ELR (cell line): ENCODE measurements around the gene ENO4.

ENCODE experiments used
- DNase-seq: peaks from one replicate; pipeline ENCODE4 v3.0.0-alpha.2; 2015; ENCODE audit warnings: low read depth

ENO4 gene, protein sequence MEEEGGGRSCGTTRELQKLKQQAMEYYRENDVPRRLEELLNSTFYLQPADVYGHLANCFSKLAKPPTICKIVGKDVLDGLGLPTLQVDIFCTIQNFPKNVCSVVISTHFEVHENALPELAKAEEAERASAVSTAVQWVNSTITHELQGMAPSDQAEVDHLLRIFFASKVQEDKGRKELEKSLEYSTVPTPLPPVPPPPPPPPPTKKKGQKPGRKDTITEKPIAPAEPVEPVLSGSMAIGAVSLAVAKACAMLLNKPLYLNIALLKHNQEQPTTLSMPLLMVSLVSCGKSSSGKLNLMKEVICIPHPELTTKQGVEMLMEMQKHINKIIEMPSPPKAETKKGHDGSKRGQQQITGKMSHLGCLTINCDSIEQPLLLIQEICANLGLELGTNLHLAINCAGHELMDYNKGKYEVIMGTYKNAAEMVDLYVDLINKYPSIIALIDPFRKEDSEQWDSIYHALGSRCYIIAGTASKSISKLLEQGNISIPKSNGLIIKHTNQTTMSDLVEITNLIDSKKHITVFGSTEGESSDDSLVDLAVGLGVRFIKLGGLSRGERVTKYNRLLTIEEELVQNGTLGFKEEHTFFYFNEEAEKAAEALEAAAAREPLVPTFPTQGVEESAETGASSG

DNA sequence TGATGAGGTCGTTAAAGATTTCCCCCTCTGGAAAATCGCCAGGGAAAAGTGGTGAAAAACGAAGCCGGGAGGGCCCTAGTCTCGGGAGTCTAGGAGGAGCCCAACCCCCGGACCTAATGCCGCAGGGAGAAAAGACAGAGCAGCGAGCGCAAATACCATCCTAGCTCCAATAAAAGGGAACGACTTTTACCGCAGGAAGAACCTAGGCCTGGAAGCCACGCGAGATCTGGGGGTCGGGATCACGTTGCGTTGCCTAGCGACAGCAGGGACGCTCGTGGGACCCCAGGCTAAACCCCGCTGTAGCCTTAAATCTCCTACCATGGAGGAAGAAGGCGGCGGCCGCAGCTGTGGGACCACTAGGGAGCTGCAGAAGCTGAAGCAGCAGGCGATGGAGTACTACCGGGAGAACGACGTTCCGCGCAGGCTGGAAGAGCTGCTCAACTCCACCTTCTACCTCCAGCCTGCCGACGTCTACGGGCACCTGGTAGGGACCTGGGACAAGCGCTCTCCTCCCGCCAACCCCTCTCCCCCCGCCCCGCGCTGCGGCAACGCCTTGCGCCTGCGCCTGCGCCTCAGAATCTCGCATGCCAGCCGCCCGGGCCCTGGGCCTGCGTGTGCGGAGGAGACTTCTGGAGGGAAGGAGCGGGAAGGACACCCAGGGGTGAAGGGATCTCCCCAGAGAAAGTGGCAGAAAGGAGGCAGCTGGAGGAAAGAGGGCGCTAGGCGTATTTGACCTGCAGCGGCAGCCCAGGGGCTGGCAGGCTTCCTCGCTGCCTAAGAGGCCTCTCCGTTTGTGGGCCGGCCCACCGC, at the start of gene ENO4:
TSS of gene ENO4 (plus strand) at position 252 of the 810 bp plus-strand sequence. CDS start at position 320, 68 bp downstream.
- peak; percentile 74 for DNase-seq

DNA sequence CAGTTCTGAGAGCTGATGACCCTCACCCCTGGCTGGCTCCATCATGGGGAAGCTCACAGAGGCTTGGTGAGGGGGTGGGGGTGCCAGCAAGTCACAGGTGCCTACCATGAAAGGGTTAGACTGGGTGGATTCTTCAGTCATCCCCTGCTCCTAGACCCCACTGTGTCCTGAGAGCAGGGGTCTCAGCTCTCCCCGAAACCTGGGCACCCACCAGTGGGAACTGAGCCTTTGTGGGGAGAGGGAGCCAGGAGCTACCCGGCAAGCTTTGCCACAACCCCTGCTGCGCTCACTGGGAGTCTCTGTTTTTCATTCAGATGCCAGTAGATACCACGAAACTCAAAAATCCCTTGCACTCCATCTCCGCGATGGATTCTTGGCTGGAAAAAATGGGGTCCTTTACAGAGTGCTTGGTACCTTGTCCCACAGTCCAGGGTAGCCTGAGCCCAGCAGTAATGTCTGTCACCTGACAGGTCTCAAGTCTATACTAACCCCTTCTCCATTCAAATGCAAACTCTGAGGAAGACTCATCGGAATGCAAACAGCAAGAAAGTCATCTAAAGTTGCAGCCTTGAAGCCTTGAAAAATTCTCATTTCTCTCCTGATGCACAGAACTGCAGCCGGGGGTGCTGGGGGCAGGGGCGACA, 48.9 kb upstream of the ENO4 start:
- DNase-seq, result no peak

DNA sequence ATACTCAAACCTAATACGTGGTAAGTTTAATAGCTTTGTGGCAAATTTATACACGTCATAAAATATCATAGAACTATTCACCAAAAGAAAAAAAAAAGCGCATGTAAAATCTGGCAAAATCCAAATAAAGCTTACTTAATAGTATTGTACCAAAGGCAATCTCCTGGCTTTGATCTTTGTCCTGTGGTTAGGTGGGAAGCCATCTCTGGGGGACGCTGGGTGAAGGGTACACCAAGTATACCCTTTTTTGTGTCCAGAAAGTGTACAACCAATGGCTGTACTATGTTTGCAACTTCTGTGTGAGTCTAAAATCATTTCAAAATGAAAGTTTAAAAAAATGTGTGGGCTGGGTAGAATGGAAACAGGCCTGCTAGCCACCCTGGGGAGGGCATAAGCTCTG, 47.6 kb upstream of the ENO4 start:
- DNase-seq, result no peak

DNA sequence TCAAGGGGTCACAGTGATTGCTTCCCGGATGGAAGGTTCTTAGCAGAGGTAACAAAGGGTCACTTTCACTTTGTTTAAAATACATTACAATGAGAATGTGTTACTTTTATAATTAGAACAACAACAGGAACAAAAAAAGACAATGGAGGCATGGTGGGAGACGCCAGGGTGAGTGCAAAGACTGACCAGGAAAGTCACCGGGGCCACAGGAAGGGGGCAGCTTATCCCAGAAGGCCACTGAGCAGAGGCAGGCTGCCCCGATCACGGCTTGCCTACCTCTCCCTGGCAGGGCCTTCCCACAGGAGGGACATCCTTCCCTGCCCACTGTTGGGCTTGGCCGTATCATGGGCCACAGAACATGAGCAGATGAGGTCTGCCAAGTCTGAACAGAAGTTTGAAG, 46.8 kb upstream of the ENO4 start:
- DNase-seq, result no peak

DNA sequence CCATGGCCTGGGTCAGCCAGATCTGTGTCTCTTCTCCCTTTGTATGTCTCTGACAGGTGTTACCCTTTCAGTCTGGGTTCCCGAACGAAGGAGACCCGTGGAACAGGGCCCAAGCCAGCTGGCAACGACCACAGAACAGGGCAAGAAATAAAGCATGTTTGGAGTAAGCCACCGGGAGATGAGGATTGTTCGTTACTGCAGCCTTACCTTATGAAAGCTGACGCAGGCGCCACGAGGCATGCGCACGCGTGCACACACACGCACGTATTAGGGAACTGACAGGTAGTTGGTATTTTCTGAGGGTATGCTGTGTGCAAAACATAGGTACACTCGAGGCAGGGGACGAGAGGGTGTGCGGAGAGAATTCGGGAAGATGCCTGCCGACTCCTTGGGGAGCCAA, 46.4 kb upstream of the ENO4 start:
- DNase-seq, result no peak

DNA sequence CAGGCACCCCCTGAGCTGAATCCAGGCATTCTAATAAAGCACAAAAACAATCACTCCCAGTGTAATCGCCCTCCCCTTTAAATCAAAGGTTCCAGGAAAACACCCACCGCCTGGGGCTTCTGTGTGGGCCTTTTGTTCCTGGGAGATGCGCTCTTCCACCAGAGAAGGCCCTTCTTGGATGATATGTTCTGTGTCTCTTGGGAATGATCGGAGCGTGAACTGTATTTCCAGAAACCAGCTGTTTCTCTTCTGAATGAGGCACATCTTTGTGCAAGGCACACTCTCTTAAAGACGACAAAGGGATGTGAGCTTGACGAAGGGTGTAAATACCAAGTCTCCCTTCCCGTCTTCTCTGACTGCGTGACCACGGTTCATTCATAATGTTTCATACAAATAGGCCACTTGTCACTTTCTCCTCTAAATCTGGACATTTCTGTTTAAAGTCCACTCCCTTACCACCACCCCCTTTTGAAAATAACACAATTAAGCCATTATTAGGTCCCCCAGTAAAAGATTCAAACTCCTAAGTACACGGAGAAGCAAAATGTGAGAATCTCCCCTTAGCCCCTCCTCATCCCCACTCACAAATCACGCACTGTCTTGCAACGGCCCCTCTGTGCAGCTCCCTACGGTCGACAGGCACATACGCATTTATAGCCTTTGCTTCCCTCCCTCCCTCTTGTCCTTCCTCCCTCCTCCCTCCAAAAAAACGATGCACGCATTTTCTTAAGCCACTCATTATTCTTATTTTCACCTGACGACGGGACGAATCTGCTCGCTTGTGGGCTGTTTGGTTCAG, 45.6 kb upstream of the ENO4 start:
- no peak for DNase-seq

DNA sequence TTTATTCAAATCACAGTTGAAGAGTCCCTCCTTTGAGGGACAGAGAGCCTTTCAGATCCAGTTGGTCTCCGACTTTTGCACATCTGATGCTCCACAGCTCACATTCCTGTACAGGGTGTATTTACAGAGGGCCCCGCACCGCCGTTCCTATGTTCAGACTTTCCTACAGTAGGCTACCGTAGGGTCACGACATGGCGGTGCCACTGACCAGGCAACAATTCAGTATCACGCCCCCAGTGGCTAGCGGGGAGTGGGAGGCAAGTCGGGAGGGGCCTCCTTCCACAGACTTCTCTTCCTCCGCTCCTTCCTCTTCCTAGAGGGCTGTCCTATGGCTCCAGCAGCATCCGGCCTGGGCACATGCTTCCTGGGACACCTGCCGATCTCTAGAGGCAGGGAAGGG, 40.6 kb upstream of the ENO4 start:
- DNase-seq, result no peak

DNA sequence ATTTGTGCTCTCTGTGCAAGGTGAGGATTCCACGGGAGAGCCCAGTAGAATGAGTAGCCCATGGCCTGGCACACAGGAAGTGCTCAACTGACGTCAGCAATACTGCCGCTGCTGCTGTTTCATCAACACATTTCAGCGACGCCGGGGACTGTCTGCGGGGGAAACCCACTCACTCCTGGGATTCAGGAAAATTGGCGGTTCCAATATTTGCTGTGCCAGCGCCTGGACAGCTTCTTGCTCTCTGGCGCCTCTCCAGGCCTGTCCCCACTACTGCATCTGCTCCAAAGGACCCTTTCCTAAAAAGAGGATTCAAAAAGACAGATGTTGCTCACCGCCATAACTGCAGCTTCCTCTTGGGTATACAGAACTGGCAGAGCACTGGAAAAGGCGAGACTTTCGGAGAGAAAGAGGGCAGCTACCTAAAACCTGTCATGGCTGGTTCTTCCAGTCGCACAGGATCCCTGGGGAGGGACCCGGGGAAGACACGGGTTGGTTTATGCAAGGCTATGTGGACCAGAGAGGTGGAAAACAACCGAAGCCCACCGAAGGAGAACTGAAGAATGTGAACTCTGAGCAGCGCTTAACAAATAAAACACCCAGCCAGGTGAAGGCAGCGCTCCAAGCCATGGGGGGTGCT, 39.7 kb upstream of the ENO4 start:
- DNase-seq, result peak; percentile 15

DNA sequence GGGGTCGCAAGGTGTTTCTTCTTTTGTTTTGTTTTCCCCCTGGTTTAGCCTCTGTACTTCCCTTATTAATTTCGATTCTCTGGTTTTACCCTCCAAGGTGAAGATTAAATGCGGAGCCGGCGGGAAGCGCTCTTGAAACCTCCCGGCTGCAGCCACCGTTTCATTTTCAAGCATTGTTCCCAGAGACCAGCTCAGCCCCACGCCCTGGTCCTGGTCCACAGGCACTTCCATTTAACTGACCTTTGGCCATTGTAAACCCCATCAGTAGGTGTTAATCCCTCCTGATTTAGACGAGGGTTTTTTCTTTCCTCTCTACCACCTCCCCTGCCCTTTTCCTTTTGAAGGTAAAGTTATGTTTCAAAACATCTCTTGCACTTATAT, 39.2 kb upstream of the ENO4 start:
- DNase-seq, result no peak

DNA sequence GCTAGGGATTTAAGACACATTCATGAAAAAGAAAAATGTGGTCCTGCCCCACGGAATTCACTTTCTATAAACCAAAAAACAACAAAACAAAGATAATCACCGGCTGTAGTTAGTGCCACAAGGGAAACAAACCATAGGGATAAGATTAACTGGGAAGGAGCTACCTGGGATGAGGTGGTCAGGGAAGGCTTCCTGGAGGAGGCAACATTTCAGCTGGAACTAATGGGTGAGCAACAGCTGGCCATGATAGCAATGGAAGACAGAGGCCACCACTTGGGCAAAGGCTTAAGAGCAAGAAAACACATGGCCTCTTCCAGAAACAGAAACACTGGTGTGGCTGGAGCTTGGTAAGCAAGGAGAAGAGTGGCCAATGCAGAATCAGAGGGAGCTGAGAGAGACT, 38.4 kb upstream of the ENO4 start:
- DNase-seq, result no peak

DNA sequence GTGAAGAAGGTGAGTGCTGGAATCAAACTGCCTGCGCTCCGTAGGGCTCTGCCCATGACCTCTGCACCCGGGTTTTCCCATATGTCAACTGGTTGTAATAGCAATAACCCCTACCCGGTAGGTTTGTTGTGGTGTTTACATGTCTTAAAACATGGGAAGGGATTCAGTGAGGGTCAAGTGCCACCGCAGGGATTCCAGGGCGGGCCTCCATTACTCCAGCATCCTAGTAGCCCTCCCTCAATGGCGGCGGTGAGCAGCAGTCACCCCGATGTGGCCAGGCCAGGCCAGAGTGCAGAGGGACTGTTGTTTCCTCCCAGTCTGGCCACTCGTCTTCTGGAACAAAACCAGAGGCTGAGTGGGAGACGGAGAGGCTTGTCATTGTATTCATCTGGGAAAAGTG, 37.6 kb upstream of the ENO4 start:
- no peak for DNase-seq

DNA sequence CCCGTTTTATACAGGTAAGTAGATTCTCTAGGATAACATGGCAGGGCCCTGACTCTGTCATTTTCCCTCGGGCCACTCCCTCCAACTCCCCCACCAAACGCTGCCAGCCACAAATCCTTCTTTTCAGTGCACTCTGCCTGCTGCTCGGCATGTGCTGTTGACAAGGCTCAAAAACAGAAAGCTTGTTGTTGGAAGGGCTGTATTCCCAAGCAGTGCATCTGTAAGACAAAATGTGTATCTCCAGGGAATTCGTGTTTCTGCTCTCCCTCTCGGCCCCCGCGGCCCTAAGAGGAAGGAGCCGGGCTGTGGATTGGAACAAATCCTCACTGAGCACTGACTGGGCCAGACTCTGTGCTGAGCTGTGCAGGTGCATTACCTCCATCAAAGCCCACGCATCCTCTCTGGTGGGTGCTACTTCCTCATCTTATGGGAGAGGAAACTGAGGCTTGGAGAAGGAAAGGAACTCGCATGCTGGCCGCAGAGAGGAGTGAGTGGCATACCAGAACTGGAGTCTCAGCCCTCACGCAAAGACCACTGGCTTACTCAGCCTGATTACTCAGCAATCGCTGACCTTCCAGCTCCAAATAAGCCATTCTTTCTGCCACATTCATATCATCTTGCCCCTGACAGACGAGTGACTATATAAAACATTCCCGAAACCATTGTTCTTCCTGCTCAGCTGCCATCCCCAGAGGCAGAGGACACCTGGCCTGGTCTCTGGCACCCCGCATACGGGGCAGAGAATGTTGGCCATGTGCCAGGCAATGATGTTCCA, 33.5 kb upstream of the ENO4 start:
- peak; percentile 71 for DNase-seq

DNA sequence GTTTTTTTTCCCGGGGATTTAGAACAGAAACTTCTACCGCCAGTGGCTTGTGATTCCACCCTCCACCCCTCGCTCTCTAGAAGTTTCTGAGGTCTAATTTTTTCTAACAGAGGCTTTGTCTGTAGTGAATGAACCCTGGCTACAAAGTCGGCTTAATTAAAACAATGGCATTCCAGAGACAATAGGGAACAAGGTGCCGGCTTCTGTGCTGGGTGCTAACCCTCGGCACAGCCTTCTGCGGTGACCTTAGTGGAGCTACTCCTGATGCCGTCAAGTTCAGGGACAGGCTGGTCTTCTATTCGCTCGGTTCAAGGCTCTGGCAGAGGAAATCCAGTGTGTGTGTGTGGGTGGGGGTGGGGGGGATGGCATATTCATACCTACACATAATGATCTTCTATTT, 32.1 kb upstream of the ENO4 start:
- DNase-seq, result no peak

DNA sequence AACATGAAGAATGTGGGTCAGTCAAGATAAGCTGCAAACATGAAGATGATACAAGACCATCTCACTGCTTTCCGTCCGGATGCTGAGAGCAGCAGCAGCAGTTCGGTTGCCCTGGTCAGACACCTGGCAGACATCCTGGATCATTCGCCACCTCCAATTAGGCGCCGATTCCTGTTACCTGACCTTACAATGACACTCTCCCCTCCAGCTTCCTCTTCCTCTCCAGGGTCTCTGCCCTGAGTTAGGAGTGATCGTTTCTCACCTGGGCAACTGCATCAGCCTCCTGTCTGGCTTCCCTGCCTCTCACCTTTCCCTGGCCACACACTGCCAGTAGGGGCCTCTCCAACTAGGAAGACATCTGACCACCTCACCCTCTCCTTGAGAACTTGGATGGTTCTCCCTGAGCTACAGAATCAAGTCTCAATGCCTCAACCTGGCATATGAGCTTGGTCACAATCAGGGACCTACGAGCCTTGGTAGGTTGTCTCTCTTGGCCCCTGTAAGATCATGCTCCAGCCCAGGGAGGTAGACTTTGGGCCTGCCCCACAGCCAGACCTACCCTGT, 31.4 kb upstream of the ENO4 start:
- DNase-seq, result no peak

DNA sequence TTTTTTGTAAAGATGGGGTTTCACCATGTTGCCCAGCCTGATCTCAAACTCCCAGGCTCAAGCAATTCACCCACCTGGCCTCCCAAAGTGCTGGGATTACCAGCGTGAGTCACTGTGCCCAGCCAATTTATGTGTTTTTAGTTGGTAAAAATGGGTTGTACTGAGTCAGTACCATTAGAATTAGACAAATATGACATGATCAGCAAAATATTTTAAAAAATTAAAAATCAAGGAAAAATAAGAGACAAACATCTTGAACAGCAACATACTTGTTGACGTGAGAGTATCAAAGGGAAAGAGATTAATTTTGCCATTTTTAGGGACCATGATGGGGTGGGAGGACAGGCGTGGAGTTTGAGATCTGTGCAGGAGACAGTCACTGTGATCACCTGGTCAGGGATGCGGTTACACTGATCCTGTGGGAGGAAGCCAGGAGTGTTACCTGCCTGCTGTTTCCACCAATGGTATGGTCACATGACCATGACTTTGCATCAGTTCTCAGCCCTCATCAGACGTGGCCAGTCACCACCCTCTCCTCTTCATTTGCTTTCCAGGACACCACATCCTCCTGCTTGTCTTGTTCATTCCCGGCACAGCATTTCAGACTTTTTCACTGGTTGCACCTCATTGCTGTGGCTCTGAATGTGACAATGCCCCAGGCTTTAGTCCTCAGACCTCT, 29.2 kb upstream of the ENO4 start:
- DNase-seq, result no peak

DNA sequence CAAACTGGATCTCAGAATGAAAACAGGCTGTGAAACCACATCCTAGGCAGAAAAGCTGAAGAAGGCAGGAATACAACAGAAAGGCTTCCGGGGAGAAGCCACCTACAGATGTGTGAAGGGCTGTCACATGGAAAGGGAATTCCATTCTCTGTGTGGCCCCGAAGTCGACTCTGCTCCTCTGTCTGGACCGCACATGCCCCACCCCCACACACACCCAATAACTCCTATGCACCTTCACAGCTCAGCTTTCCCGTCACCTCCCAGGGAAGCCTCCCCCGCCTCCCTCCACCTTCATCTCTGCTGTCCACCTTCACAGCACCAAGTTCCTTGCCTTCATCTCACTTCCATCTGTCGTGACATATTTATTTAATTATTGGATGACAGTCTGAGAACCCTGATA, 23.4 kb upstream of the ENO4 start:
- no peak for DNase-seq

DNA sequence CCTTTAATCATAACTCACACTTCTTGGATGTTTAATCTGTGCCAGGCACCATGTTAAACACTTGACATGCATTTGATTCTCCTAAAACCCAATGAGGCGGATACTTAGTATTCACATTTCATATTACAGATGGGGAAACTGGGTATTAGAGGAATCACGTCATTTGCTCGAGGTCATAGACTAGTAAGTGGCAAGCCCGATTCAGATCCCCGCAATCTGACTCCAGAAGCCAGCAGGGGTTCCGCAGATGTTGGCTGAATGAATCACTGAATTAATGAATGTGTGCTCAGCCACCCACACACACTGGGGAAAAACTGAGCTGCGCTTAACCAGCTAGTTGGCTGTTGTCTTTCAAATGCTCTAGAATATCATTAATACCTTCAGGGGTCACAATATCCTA, 22.5 kb upstream of the ENO4 start:
- DNase-seq, result peak; percentile 58

DNA sequence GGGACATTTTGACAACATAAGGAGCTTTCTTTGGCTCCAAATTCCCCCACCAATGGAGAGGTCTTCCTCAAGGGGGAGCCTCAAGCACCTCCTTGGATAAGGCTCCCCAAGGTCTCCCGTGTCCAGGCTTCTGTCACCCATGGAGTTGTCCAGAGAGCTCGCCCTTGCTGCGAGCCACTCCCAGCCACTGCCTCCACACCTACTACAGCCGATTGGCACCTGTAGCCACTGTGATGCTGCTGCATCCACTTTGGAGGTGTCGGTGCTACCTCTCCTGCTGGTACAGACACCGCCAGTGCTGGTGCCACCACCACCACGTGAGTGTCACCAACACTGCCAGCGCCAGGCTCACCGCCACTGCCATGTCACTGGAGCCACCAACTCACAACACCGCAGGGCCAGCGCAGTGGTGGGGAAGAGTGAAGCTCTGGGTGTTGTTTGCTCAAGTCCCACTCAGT, 22.1 kb upstream of the ENO4 start:
- no peak for DNase-seq

DNA sequence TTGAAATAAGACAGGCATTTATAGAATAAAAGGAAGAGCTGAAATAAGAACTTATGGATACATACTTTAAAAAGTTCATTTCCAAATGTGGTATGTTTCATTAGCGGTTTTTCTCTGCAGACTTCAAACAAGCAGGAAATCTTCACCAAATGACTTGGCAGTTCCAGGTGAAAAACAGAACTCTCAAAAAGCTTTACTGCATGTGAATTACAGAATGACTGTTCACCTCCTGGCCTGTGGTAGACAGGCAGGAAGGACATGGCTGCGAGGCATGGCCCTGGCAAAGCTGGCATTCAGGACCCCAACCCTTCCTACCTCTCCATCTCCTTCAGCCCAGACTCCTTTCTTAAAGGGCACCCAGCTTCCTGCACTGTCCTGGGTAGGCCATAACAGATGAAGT, 21.2 kb upstream of the ENO4 start:
- DNase-seq, result no peak
